ENCODE measurements around the gene TTC33.
"Not testable (repeated sequence)": the region's sequence is repeated elsewhere in the genome, so short reads cannot be mapped to it uniquely, and the experiment has no call there.

Gene TTC33

GRCh38 chr5:40615586-40616170 lies 140.1 kb downstream of the TTC33 start:
- DNase-seq: no peak

DNA sequence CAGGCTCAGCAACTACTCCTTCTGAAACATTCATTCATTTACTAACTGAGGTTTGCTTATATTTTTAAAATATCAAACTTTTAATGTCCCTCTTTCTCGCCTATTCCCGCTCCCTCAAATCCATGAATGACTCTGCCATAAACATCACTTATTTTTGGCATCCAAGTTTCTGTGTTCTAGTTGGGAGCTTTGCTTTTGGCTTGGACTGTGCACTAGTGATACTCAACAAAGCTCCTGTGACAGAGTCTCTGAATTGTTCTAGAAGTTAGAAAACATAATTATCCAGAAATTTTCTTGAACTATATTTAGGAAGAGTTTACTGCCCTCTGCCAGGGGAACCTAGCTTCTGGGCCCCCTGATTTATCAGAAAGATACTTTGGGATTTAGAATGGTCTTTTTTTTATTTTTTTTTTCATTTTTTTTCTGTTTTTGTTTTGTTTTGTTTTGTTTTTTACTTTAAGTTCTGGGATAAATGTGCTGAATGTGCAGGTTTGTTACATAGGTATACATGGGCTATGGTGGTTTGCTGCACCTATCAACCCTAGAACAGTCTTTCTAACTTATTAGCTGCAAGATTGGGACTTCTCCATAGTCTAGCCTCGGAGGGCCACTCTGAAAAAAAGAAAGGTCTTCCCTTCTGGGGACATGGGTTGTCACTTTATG lies 140.7 kb downstream of the TTC33 start:
- no peak for DNase-seq

DNA sequence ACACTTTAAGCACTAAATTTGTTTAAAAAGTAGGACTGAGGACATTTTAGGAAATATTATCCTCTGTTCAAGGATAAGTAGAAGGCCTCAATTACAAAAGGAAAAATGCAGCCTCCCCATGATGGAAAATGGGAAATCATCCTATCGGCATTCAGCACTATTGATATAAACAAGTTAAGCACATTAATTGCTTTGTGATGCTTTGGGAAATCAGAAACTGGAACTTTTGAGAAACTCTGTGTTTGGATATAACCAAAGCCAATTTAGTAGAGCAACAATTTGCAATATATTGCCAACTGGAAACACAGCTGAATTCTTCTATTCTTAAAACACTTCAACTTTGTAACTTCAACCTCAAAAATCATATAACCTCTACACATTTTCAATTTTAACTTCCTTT lies 141.3 kb downstream of the TTC33 start:
- DNase-seq: no peak

DNA sequence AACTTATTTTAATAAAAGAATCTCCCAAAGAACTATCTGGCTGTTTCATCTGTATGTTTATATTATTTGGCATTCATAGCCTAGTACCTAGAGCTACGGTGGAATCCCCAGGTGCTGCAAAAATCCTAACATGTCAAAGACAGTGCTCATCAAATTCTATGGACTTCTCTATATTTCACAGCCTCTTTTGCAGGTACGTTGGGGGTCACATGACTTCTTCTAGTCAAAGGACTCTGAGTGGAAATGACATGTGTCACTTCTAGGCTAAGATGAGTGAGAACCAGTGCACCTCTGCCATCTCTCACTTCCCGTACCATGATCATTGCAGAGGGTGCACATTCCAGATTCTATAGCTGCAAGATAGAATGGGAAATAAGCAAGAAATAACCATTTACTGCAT lies 148.6 kb downstream of the TTC33 start:
- no peak for DNase-seq

DNA sequence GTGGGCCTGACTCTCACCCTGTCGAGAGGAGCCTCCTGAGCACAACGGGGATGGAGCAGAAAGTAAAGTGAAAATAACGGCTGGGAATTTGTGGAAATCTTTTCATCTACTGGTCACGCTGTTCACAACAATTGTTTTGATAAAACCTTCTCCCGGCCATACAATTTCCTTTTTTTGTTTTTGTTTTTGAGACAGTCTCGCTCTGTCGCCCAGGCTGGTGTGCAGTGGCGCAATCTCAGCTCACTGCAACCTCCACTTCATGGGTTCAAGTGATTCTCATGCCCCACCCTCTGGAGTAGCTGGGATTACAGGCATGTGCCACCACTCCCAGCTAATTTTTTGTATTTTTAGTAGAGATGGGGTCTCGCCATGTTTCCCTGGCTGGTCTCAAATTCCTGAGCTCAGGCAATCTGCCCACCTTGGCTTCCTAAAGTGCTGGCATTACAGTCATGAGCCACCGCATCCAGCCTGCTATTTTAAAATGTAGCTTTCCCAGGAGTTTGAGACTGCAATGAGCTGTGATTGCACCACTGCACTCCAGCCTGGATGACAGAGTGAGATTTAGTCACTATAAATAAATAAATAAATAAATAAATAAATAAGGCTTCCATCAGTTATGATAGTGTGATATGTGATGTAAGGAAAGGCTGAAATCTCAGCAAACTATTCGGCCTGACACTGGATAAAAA lies 149.5 kb downstream of the TTC33 start:
- no peak for DNase-seq

- DNase-seq: no peak
These were observed 150.3 kb downstream of the TTC33 start for GRCh38 chr5:40605295-40605958.

GRCh38 chr5:40603378-40603777 lies 152.4 kb downstream of the TTC33 start:
- DNase-seq: no peak

GRCh38 chr5:40601198-40601868 lies 154.4 kb downstream of the TTC33 start:
- DNase-seq: no peak

DNA sequence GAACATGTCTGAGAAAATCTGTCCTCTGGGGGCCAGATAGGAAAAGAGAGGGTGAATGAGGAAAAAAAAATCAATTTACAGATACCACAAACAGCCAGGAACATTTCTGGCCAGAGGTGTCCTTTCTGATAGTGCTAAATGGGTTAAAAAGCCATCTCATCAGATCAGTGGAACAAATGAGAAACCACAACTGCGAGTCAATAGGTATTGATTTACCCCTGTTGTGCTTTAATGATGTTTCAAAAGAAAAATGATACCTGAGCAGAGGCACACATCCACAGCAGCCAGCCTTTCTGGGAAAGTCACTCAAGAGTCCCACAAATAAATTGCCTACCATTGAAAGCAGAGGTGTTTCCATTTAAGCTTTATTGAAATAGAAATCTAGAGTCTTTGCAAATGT lies 155.4 kb downstream of the TTC33 start:
- no peak for DNase-seq

GRCh38 chr5:40599676-40600075 lies 156.1 kb downstream of the TTC33 start:
- no peak for DNase-seq

DNA sequence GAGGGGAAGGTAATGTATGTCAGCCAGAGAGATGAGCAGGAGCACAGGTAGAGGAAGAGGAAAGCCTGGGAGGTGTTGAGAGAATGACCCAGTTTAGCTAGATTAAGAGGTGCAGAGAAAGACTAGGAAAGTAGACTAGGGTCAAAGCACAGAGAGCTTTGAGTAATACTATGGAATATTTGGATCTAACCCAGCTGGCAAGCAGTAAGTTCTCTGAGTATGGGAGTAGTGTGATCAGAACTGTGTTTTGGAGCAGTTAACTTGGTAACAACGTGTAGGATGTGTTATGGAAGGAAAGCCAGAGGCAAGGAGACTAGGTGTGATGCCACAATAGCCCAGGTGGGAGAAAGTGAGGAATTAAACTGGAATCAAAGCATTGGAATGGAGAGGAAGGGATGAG lies 160.9 kb downstream of the TTC33 start:
- no peak for DNase-seq

- DNase-seq: not testable (repeated sequence)
These were observed 163.9 kb downstream of the TTC33 start for GRCh38 chr5:40591727-40592396.

DNA sequence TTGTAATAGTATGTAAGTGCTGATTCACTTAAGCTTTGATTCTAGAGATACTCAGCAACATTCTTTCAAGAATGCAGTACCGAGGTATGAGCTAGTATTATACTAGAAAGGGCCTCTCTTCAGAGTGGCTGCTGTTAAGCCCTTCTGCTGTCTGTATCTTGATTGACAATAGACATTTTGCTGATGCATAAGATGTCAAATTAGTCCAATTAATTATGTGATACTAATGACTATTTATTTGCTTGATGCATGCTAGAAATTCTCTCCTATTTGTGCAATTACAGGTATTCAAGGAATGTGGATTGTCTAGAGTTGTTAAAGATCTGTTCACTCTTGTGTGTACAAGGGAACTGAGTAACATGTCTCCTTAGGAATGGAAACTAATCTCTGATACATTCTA lies 168.4 kb downstream of the TTC33 start:
- DNase-seq: no peak

DNA sequence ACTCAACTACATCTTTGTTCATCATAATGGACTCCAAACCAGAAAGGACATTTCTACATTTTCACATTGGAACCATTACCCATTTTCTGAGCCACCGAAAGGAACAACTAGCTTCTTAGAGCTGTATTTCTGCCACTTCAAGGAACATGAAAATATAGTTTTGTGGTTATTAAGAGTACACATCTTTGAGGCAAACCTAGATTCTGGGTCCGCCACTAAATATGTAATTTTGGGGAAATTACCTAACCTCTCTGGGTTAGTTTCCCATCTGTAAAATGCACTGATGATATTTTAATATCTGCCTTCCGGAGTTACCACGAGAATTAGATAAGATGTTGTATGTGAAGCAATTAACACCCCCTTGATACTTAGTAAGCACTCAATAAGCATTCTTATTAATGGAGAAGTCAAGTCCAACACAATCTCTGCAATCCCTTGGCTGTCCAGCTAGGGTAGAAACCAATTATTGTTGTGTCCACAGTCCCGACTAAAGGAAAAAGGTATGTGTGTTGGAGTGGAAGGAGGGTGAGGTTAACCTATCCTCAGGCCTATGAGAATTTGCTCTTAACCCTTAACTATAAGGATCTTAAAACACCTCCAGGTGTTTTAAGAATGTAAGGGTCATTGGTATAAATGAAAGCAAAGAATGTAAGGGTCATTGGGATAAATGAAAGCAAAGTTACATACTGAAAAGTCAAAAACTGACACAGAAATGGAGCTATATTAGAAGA lies 170.1 kb downstream of the TTC33 start:
- DNase-seq: no peak

DNA sequence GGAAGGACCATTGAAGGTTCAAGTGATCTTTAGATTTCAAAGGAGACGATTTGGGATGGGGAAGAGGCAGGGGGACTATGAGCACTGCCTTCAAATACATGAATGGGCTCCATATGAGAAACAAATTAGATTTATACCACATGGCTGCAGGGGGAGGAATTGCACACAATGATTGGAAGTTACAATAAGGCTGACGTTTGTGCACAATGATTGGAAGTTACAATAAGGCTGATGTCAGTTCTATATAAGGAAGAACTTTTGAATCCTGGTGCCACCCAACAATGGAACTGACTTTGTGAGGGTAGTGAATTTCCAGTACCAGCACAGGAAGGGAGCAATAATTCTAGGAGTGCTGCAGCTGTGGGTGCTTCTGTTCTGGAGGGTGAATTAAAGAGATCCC lies 171.7 kb downstream of the TTC33 start:
- DNase-seq: no peak

DNA sequence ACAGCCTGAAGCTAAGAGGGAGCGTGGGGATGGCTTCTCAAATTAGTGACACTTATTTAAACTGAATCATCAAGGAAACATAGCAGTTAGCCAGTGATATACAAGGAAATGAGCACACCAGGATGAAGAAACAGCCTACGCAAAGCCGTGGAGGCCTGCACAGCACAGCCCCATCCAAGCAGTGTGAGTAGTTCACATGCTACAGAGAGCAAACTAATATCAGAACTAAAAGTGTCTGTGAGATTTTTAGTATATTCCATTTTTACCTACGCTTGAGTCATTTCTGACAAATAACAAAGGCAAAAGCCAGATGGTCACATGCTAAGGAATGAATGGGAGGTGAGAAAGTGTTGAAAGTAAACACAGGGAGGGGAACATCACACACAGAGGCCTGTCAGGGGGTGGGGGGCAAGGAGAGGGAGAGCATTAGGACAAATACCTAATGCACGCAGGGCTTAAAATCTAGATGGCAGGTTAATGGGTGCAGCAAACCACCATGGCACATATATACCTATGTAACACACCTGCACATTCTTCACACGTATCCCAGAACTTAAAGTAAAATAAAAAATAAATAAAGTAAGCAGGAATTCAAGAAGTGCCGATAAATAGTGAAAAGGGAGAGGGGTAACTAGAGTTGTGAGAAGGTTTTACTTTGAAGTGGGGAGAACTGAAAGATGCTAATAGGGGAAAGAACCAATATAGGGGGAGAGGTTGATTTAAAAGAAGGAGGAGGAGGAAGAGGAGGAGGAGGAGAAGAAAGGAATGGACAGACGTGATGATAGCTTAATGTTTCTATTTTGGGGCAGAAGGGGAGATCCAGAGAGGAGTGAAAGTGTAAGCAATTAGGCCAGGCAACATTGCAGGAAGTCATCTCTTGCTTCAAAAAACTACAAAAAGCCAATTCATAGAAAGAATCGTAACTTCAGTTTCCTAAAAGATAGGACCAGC lies 177.0 kb downstream of the TTC33 start:
- peak in 3 of 58 donors; percentile 0 to 5 (median 0) for DNase-seq

- no peak for DNase-seq
These were observed 178.0 kb downstream of the TTC33 start for GRCh38 chr5:40577718-40578117.

DNA sequence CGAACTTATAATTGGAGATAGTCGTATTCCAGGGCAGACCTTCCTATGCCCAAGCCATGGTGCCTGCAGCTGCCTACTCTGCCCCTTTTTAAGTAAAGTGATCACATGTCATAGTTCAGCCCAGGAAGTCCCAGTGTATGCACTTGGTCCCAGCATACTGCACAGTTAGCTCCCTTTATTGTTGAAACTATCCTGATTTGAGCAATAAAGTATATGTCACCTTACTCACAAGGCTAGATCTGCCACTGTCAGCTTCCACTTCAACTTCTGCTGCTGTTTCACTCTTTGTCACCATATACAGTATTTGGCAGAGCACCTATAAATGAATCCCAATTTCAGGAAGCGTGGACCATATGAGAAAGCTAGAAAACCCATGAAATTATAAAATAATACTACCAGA lies 179.8 kb downstream of the TTC33 start:
- DNase-seq: no peak

GRCh38 chr5:40575411-40575810 lies 180.3 kb downstream of the TTC33 start:
- DNase-seq: no peak
